Measurements from ENCODE around the gene KLF13. TPM values are rescaled to one million over a fixed set of nuclear protein-coding genes. Genes with fewer than 3 reads are reported as not detected.
A peak's percentile ranks its signal among the peaks of the same experiment; 100 is the strongest.

Gene KLF13
- total and polyA plus RNA-seq, 2 donors (not counting 1 experiment from before 2014, with no cell fraction given): 65.5 to 140 TPM

DNA sequence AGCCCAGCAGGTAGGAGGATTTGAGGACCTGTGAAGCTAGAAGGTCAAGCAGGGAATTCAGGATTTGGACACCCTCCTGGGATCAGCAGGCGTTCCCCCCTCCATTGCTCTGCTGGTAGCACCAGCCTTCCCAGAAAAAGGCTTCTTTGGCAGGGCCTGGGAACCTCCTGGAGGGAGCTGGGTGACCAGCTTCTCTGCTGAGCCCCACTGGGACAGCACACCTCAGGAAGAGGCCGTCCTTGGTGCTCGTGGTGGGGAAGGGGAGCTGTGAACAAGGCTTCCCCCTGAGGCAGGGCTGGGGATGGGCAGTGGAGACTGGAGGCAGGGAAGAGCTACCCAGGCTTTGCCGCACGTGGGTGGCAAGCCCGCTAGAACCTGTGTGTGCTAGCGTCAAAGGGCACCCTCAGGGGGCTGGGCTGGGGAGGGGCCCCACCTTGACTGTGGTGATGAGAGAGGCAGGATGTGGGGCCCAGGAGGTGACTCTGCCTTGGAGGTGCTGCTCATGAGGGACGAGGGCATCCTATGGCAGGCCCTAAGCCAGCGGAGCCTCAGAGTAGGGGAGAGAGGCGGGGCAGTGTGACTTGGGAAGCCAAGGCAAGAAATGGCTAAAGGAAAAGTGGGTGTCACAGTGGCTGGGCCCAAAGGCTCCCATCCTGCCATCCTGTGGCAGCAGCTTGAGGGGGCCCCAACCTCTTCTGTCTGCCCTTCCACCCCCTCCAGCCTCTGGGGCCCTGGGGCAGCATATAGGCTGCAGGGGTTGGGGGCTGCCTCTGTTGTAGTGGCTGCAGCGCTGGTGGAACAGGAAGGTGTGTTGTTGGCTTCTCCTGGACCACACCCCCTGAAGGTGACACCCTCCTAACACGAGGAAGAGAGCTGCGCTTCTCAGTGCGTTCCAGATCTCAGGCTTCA, 20.7 kb downstream of the KLF13 start:
- Histone ChIP-seq H2AFZ (ENCODE audit: insufficient read depth, low read depth, low read length, poor library complexity, severe bottlenecking) (no peak overlapping the region), H3K9ac (ENCODE audit: low read length) (peak overlapping the region; percentile 63), H3K36me3 (replicated peaks in 1 of 2; ENCODE audit: control extremely low read depth in 1 of 2, control insufficient read depth in 1 of 2, extremely low read depth in 1 of 2, insufficient read depth in 2 of 2, low read length in 1 of 2) (peaks cover 0 to 37% of the 10 kb centered on the region in 2 experiments), H3K9me3 (ENCODE audit: control extremely low read depth in 1 of 3, control insufficient read depth in 2 of 3, insufficient read depth in 1 of 3, low read length in 2 of 3) (no peaks in the 10 kb centered on the region), H3K4me1 (ENCODE audit: control insufficient read depth in 2 of 2, insufficient read depth in 2 of 2, low read length in 2 of 2) (peaks cover 100% of the 10 kb centered on the region in 2 donors), H4K20me1 (ENCODE audit: control insufficient read depth, insufficient read depth, low read length, poor library complexity, severe bottlenecking) (peaks cover 91% of the 10 kb centered on the region), H3K27me3 (replicated peaks in 1 of 4; ENCODE audit: control extremely low read depth in 1 of 4, control insufficient read depth in 3 of 4, insufficient read depth in 4 of 4, low read length in 3 of 4) (no peaks in the 10 kb centered on the region), H3K4me2 (replicated peaks; ENCODE audit: low read depth, low read length, poor library complexity, severe bottlenecking) (peak overlapping the region; percentile 89), H3K79me2 (ENCODE audit: control insufficient read depth, insufficient read depth, low read length) (peaks cover 100% of the 10 kb centered on the region), H3K27ac (ENCODE audit: low read length in 2 of 2) (peak overlapping the region; percentile 90 to 97), H3K4me3 (ENCODE audit: control extremely low read depth in 1 of 5, extremely low read depth in 1 of 5, insufficient read depth in 1 of 5, low read depth in 2 of 5, low read length in 4 of 5) (peak overlapping the region in 4 of 5 experiments; percentile 42 to 70 (median 58))
- Mint-ChIP-seq H3K9me3 (ENCODE audit: insufficient read depth) (no peaks in the 10 kb centered on the region), H3K4me1 (peaks cover 99% of the 10 kb centered on the region), H3K27ac (peak overlapping the region; percentile 99), H3K4me3 (peak overlapping the region; percentile 95), H3K27me3 (no peaks in the 10 kb centered on the region)
- ChIA-PET CTCF (interaction anchor here (0.7 to 2.7 kb wide), 10 partner anchors 9 to 141 kb away, joined by 3 to 19 read pairs (median 5); no protein-coding TSS in a partner anchor), POLR2A (interaction anchor here (0.6 to 3.7 kb wide), 10 partner anchors 10 to 141 kb away, joined by 3 to 19 read pairs (median 4); partner anchors contain the start of gene KLF13)
- 33% methylated on average over 9 of the region's 14 CpGs for WGBS (ENCODE audit: insufficient coverage)
- TF ChIP-seq, protein P1, sequence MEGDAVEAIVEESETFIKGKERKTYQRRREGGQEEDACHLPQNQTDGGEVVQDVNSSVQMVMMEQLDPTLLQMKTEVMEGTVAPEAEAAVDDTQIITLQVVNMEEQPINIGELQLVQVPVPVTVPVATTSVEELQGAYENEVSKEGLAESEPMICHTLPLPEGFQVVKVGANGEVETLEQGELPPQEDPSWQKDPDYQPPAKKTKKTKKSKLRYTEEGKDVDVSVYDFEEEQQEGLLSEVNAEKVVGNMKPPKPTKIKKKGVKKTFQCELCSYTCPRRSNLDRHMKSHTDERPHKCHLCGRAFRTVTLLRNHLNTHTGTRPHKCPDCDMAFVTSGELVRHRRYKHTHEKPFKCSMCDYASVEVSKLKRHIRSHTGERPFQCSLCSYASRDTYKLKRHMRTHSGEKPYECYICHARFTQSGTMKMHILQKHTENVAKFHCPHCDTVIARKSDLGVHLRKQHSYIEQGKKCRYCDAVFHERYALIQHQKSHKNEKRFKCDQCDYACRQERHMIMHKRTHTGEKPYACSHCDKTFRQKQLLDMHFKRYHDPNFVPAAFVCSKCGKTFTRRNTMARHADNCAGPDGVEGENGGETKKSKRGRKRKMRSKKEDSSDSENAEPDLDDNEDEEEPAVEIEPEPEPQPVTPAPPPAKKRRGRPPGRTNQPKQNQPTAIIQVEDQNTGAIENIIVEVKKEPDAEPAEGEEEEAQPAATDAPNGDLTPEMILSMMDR (IDR thresholded peaks at IDR 0.05): no peak
- TF ChIP-seq EZH2 (IDR thresholded peaks at IDR 0.05; ENCODE audit: borderline replicate concordance, insufficient read depth, low read depth, low read length, poor library complexity, severe bottlenecking): no peak
- intact Hi-C loops (cut with micrococcal nuclease): loop anchor here (2.0 to 5.0 kb wide), 4 partner anchors 13 to 140 kb away; no protein-coding TSS in a partner anchor
- peak; percentile 37 for ATAC-seq (ENCODE audit: low read depth)
- no peak for DNase-seq

Data from B cell (primary cell).